ENCODE data around the gene KRT34.

The KRT34 gene

DNA sequence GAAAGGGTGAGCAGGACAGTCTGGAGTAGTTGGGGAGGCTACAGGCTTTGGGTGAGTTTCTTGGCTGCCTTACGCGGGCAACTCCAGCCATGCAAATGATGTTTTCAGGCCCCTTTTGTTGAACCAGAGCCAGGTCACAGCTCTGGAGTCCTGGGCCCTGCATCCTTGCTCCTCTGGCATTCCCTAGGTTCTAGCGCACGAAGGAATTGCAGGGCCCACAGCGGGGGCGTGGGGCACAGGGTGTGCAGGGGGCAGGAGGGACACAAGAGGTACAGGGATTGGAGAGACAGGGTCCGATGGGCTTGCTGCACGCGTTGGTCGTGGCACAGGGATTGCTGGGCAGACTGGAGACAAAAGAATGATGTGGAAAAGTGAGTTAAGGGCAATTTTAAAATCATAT is 11.7 kb upstream of the KRT34 start:
- H3K9me3 ChIP-seq (ENCODE audit: severe bottlenecking): peaks cover 3% of the 10 kb centered on the region
- TF ChIP-seq CTCF (IDR thresholded peaks at IDR 0.05; ENCODE audit: low read depth, low read length): no peak
- DNase-seq: no peak

GRCh38 chr17:41393294-41393693 is 11.2 kb upstream of the KRT34 start:
- no peak for TF ChIP-seq CTCF (IDR thresholded peaks at IDR 0.05; ENCODE audit: low read depth, low read length)
- no peak for DNase-seq

More for the DNA sequence above, 11.7 kb upstream of the KRT34 start:
- H3K27me3 ChIP-seq (ENCODE audit: insufficient read depth, low read depth, severe bottlenecking): peaks cover 96% of the 10 kb centered on the region
- no peak overlapping the region for H3K27ac ChIP-seq
- no peaks in the 10 kb centered on the region for H3K36me3 ChIP-seq
- no peak overlapping the region for H3K4me3 ChIP-seq (ENCODE audit: low read depth, low read length)

GRCh38 chr17:41392278-41392677 is 10.2 kb upstream of the KRT34 start:
- TF ChIP-seq CTCF (IDR thresholded peaks at IDR 0.05; ENCODE audit: low read depth, low read length): no peak
- no peak for DNase-seq
- Histone ChIP-seq H3K36me3 (no peaks in the 10 kb centered on the region), H3K4me3 (ENCODE audit: low read depth, low read length) (no peak overlapping the region), H3K9me3 (ENCODE audit: severe bottlenecking) (peaks cover 5% of the 10 kb centered on the region), H3K27me3 (ENCODE audit: insufficient read depth, low read depth, severe bottlenecking) (peaks cover 98% of the 10 kb centered on the region), H3K27ac (no peak overlapping the region)

More at GRCh38 chr17:41393294-41393693, 11.2 kb upstream of the KRT34 start:
- Histone ChIP-seq H3K27me3 (ENCODE audit: insufficient read depth, low read depth, severe bottlenecking) (peaks cover 98% of the 10 kb centered on the region), H3K4me3 (ENCODE audit: low read depth, low read length) (no peak overlapping the region), H3K36me3 (no peaks in the 10 kb centered on the region), H3K9me3 (ENCODE audit: severe bottlenecking) (peaks cover 3% of the 10 kb centered on the region), H3K27ac (no peak overlapping the region)

DNA sequence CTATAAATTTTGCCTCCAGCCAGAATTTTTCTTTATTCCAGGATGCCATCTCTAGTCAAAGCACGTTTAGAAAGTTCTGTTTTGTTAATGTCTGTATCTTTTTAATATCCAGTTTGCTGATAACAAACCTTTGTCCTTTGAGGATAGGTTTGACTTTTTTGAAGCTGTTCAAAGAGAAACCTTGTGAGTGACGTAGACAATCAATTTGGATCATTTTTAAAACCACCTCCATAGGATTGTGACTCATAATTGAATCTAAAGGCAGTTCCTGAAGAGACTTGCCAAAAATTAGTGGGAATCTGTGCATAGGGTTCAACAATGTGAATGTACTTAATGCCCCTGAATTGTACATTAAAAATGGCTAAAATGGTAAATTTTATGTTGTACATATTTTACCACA is 9.4 kb upstream of the KRT34 start:
- Histone ChIP-seq H3K27me3 (ENCODE audit: insufficient read depth, low read depth, severe bottlenecking) (peaks cover 98% of the 10 kb centered on the region), H3K4me3 (ENCODE audit: low read depth, low read length) (no peak overlapping the region), H3K9me3 (ENCODE audit: severe bottlenecking) (peaks cover 12% of the 10 kb centered on the region), H3K27ac (no peak overlapping the region), H3K36me3 (no peaks in the 10 kb centered on the region)
- no peak for DNase-seq
- TF ChIP-seq CTCF (IDR thresholded peaks at IDR 0.05; ENCODE audit: low read depth, low read length): no peak

GRCh38 chr17:41390411-41390938 is 8.4 kb upstream of the KRT34 start:
- Histone ChIP-seq H3K27ac (no peak overlapping the region), H3K4me3 (ENCODE audit: low read depth, low read length) (no peak overlapping the region), H3K27me3 (ENCODE audit: insufficient read depth, low read depth, severe bottlenecking) (peaks cover 95% of the 10 kb centered on the region), H3K9me3 (ENCODE audit: severe bottlenecking) (peaks cover 18% of the 10 kb centered on the region), H3K36me3 (no peaks in the 10 kb centered on the region)
- no peak for DNase-seq
- no peak for TF ChIP-seq CTCF (IDR thresholded peaks at IDR 0.05; ENCODE audit: low read depth, low read length)

DNA sequence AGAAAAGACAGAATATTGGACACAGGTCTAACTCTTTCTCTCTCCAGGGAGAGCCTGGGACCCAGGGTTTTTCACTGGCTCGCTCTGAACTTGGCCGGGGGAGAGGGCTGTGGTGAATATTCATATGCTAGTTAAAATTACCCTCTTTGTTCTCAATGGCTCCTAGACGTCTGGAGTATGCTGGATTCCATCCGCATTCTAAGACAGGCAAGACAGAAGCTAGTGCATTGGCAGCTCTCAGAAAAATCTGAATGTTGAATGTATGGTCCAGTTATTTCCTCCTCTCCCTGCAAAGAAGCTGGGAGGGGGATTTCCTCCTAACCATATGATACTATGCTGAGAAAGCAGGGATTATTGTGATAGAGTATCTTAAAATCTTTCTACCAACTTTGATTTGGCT is 5.6 kb upstream of the KRT34 start:
- Histone ChIP-seq H3K36me3 (no peaks in the 10 kb centered on the region), H3K27me3 (ENCODE audit: insufficient read depth, low read depth, severe bottlenecking) (peaks cover 94% of the 10 kb centered on the region), H3K27ac (no peak overlapping the region), H3K9me3 (ENCODE audit: severe bottlenecking) (peaks cover 16% of the 10 kb centered on the region), H3K4me3 (ENCODE audit: low read depth, low read length) (no peak overlapping the region)
- DNase-seq: no peak
- TF ChIP-seq CTCF (IDR thresholded peaks at IDR 0.05; ENCODE audit: low read depth, low read length): no peak
